HL-60/S4 (cell line): ENCODE measurements around the gene PCDHGB1.
"Not testable (repeated sequence)": the region's sequence is repeated elsewhere in the genome, so short reads cannot be mapped to it uniquely, and the experiment has no call there.

Source experiments
- in situ Hi-C: fragments of 300-500 bp; cut with MboI; formaldehyde crosslinking; loops from 2 replicates; pipeline ENCODE4 v1.14.3; 2022; ENCODE audit warnings: low sequenced_read_pairs

Gene PCDHGB1

GRCh38 chr5:141349917-141350619 is at the start of gene PCDHGB1:
PCDHGB1 (plus strand) TSS chr5:141350099; CDS start chr5:141350261, 162 bp downstream.
- in situ Hi-C loops = no loop called here

DNA sequence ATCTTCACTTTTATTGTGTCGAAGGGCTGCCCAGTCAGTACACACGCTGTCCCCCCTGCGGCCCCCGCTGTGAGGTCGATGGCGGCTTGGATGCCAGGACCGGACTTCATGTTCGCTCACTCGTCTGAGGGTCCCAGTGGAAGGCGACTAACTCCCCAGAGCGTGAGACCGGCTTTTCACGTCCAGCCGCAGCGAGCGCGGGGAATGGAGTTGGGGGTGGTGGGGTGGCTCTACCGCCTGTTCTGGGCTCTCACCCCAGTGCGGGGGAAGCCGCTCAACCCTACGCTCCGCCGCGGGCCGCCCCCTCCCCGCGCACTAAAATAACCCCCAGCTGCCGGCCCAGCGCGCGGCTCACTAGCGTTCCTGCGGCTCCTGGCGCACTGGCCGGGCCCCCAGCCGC is 46.1 kb upstream of the PCDHGB1 start, which contains the start of gene SLC25A2:
SLC25A2 (minus strand) TSS at position 294 of the 400 bp plus-strand sequence; CDS start at position 110, 184 bp downstream.
- in situ Hi-C loops = no loop called here

DNA sequence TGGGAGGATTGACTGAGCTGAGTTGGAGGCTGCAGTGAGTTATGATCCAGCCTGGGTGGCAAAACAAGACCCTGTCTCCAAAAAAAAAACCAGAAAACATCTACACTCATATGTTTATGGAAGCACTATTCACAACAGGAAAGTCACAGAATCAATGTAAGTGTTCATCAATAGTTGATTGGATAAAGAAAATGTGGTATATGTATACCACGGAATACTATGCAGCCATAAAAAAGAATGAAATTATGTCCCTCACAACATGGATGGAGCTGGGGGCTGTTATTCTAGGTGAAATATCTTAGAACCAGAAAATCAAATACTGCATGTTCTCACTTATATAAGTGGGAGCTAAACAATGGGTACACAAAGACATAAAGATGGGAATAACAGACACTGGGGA is 43.3 kb upstream of the PCDHGB1 start:
- in situ Hi-C loops = no loop called here

- in situ Hi-C loops = no loop called here
These were observed 36.2 kb upstream of the PCDHGB1 start for GRCh38 chr5:141313711-141314110.

DNA sequence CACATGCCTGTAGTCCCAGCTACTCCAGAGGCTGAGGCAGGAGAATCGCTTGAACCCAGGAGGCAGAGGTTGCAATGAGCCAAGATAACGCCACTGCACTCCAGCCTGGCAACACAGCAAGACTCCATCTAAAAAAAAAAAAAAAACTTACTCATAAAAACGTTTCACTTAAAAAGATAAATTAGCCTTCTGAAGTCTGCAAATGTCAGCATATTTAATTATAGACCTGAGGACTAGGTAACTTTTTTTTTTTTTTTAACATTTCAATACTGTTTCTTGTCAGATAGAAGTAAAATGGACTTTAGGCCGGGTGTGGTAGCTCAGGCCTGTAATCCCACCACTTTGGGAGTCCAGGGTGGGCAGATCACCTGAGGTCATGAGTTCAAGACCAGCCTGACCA is 32.9 kb upstream of the PCDHGB1 start:
- in situ Hi-C loops = not testable (repeated sequence)

DNA sequence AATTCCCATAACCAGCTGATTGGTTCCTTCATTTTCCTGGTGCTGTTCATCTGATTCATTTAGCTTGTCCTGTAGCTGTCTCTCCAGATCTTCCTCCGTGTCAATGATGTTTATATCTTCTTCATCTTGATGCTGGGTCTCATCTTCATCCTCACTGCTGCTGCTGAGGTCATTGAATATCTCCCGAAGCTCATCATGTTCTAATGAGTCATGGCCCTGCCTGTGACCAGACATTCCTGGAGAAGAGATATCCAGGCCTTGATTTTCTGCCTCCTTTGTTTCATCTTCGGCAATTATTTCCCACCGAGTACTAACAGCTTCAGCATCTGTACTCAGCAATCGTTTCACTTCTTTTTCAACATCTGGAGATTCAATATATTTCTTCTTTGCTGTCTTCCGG is 30.7 kb upstream of the PCDHGB1 start:
- in situ Hi-C loops = no loop called here

DNA sequence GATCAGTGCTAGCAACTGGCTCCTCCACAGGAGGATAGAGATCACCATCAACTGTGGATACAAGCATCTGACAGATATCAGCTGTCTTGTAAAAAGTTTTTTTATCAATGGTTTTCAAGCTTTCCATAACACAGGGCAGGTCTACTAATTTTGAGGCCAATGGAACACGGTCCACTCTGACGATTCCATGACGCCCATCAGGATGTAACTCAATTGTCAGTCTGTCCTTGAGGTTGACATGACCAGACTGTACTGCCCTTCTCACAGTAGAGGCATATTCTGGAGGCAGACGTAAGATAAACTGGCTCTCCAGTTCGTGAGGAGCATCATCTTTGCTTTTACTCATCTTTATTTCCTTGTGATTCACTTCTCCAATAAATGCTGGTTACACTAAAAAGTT is 30.2 kb upstream of the PCDHGB1 start:
- in situ Hi-C loops = no loop called here

DNA sequence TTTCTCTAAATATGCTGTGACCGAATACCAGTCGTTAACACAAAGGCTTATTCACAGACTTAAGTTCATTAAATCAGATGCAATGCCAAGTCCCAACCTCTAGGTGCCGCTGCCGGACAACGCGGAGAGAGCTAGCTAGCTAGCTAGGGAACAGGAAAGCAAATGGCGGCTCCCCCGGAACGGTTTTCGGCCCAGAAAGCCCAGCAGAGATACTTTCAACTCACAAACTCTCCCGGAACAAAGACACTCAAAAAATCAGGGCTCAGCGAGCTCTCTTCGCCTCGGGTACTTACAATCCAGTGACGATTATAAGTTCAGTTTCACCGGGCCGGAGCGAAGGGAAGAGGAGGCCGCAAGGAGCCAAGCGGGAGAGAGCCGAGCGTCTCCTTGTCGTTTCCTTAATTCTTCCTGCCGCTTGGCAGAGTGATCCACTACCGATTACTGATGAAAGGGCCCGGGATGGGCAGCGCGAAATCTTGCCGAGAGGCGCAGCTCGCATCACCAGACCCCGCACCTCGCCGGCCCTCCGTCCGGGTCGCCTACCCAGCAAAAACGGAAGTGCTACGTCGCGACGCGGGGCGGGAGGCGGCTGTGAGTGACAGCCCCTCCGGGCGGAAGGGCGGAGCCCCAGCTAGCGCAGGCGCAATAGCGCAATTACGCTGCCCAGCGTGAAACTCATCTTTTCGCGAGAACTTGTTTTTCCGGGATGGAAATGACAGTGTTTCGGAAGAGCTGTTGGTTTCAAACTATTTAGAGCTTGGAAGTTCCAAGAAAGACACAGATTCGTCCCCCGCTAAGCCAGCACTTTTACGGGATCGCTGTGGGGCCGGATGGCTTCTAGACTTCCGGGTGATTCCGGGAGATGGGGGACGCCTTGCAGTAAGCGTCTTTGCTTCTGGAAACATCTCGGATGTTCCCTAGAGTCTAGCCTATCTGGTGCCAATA is 29.4 kb upstream of the PCDHGB1 start, which contains the start of gene TAF7:
TAF7 (minus strand) TSS at position 560 of the 945 bp plus-strand sequence. CDS start 740 bp downstream, outside the sequence.
- in situ Hi-C loops = no loop called here

GRCh38 chr5:141322261-141322660 is 27.6 kb upstream of the PCDHGB1 start:
- in situ Hi-C loops = no loop called here

DNA sequence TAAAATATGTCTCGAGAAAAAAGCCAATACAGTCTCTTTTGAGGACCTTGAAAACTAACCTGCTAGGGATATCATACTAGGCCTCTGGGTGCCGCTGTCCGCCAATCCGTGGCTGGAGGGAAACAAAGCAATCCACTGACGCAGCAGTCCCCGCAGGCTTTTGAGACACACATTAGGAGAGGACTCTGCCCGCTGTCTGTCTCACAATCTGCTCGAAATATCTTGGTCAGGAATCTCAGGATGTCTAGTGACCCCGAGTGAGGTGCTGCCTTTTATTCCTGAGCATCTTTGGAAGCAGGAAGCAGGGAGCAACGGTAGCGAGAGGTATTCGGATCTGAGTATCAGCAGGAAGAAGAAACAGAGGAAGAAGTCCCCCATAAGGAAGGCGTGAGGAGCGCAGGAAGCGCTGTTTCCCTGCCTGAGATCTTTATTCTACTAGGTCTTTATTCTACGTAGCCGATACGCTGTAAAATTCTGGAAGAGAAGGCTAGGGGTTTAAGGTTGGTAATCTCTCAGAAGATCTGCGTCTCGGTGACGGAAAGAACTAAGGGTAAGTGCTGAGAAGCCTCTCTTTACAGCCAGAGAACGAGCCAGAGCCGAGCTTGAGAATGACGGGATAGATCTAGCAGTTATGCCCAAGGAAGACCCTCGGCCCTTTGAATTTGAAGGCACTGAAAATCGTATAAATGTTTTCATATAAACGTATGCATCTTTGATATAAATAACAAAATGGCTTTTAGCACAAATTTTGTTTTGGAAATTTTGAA is 23.6 kb upstream of the PCDHGB1 start:
- in situ Hi-C loops = no loop called here

DNA sequence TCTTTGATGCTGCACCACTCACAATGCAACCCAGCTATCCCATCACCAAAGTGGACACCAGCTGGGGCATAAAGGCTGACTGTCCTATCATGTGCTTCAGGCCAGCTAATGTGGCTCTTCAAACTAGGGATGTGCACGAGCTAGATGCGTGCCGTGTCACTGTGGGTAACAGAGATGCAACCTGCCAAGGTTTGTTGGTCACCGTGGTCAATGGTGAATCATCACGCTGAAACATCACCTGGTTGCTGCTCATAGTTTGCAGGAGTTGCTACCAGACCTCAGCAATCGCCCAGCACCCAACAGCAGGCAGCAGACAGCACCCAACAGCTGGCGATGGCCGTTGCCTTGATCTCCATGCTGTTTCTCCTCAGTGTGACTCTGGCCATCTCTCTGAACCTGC is 21.7 kb upstream of the PCDHGB1 start:
- in situ Hi-C loops = no loop called here

- in situ Hi-C loops = no loop called here
These were observed 19.4 kb upstream of the PCDHGB1 start, which contains the start of gene PCDHGA1 for GRCh38 chr5:141330299-141331080. PCDHGA1 (plus strand) TSS chr5:141330514.

DNA sequence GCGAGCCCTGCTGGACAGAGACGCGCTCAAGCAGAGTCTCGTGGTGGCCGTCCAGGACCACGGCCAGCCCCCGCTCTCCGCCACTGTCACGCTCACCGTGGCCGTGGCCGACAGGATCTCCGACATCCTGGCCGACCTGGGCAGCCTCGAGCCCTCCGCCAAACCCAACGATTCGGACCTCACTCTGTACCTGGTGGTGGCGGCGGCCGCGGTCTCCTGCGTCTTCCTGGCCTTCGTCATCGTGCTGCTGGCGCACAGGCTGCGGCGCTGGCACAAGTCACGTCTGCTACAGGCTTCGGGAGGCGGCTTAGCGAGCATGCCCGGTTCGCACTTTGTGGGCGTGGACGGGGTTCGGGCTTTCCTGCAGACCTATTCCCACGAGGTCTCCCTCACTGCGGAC is 17.3 kb upstream of the PCDHGB1 start:
- in situ Hi-C loops = not testable (repeated sequence)

DNA sequence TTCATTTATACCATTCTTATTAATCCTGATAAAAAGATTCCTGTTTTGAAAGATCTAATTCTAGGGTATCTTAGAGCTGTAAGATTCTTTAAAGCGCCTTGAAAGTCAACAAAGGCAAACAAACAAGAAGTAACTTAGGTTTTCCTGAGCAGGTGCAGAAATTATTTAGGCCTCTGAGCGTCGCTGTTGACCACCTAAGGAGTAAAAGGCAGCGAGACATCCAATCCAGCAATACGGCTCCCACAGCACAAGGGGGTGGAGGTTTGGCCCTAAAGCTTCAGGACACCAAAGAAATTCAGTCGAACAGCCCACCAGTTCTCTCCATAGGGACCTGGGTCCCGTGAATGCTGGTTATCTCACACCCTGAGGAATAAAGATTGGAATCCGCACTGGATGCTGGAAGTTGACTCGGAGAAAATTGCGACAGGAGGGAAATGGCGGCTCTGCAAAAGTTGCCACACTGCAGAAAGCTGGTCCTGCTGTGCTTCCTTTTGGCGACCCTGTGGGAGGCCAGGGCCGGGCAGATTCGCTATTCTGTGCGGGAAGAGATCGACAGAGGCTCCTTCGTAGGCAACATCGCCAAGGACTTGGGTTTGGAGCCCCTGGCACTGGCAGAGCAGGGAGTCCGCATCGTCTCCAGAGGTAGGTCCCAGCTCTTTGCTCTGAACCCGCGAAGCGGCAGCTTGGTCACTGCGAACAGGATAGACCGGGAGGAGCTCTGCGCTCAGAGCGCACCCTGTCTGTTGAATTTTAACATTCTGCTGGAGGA is 11.2 kb upstream of the PCDHGB1 start, which contains the start of gene PCDHGA2:
PCDHGA2 (plus strand) TSS at position 223 of the 769 bp plus-strand sequence.
- in situ Hi-C loops = no loop called here

GRCh38 chr5:141340781-141341354 is 9.0 kb upstream of the PCDHGB1 start:
- in situ Hi-C loops = not testable (repeated sequence)

- in situ Hi-C loops = no loop called here
These were observed 7.1 kb upstream of the PCDHGB1 start for GRCh38 chr5:141342773-141343172.

GRCh38 chr5:141343242-141343952 is 6.5 kb upstream of the PCDHGB1 start, which contains the start of gene PCDHGA3:
PCDHGA3 (plus strand) TSS chr5:141343829; CDS start chr5:141344034, 205 bp downstream.
- in situ Hi-C loops = no loop called here

DNA sequence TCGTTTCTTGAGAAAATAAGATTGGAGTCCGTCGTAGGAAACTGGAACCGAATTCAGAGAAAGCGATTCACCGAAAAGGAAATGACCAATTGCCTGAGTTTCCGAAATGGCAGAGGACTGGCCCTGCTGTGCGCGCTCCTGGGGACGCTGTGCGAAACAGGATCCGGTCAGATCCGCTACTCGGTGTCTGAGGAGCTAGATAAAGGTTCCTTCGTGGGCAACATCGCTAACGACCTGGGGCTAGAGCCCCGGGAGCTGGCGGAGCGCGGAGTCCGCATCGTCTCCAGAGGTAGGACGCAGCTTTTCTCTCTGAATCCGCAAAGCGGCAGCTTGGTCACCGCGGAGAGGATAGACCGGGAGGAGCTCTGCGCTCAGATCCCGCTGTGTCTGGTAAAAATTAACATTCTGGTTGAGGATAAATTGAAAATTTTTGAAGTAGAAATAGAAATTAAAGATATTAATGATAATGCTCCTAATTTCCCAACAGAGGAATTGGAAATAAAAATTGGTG is 5.9 kb upstream of the PCDHGB1 start:
- in situ Hi-C loops = no loop called here
